GM12801 (cell line): ENCODE measurements around the gene MAB21L4.

Experiments used
- TF ChIP-seq, protein P1 (sequence below): IDR thresholded peaks from one replicate; pipeline ENCODE4 v1.5.1; 2011; ENCODE audit warnings: control low read depth; ENCODE audit not compliant: insufficient read length; ENCODE audit errors: extremely low read depth

The MAB21L4 gene

DNA sequence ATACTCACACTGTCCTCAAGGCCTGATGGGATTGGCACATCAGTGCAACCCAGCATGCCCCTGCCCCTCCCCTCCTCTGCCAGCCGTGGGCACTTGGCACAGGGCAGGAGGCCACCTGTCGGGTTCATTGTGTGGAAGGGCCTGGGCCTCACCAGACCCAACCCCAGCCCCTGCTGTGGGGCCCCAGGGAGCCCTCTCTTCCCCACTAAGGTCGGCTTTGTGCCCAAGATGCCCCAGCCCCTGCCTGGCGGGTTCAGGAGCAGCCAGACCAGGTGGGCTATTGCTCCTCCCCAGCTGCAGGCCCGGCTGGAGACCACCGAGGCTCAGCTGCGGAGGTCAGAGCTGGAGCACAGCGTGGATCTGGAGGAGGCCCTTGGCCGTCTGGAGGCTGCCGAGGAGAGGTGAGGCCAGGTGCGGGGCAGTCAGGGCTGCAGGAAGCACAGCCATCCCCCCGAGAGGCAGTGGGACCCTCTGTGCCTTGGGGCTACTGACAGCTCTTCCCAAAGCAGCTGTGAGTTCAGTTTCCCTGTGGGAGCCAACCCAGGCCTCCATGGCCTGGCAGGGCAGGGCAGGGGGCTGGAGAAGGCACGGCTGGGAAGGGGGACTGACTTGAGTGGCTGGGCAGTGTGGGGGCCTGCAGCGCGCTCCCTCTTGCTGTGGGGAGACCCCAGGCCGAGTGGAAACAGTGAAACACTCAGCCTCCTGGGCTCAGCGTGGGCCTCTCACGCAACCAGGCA, 26.5 kb upstream of the MAB21L4 start:
- TF ChIP-seq, protein P1, sequence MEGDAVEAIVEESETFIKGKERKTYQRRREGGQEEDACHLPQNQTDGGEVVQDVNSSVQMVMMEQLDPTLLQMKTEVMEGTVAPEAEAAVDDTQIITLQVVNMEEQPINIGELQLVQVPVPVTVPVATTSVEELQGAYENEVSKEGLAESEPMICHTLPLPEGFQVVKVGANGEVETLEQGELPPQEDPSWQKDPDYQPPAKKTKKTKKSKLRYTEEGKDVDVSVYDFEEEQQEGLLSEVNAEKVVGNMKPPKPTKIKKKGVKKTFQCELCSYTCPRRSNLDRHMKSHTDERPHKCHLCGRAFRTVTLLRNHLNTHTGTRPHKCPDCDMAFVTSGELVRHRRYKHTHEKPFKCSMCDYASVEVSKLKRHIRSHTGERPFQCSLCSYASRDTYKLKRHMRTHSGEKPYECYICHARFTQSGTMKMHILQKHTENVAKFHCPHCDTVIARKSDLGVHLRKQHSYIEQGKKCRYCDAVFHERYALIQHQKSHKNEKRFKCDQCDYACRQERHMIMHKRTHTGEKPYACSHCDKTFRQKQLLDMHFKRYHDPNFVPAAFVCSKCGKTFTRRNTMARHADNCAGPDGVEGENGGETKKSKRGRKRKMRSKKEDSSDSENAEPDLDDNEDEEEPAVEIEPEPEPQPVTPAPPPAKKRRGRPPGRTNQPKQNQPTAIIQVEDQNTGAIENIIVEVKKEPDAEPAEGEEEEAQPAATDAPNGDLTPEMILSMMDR: no peak

DNA sequence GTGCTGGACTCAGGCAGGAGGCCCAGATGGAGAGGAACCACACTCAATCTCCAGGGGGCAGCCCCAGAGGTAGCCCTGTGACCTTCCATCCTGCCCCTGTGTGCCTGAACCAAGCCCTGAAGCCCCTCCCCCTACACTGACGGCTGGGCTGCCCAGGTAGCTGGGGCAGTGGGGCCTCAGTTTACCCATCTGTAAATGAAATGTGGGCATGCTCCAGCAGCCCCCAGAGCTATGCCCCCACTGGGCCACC, 26.0 kb upstream of the MAB21L4 start:
- TF ChIP-seq, protein P1: no peak

DNA sequence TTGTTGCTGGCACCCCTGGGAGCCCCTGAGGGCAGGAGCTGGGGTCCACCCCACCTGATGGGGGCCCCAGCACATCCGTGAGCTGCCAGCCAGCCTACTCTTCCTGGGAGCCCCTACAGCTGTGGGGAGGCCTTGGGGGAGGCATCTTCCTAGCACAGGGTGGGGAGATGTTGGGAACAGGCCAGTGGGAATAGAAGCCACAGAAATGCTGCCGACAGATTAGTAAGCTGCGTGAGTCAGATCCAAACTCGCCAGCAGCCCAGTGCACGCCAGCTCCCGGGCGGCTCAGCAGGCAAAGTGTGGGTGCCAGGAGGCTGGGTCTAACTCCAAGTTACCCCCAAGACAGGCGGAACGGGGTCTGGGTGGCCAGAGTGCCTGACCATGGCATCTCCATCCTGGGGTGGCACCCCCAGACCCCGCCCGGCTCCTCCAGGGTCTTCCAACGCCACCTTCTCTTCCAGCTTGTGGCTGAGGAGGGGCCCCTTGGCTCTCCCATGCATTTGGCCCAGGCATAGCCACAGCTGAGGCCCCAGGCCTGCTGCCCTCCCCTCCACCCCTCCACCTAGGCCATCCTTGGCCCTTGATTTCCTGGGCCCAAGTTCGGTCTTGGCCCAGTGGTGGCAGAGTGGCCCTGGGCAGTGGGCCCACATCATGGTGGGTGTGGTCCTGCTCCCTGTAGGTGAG, 25.5 kb upstream of the MAB21L4 start:
- TF ChIP-seq, protein P1: no peak

DNA sequence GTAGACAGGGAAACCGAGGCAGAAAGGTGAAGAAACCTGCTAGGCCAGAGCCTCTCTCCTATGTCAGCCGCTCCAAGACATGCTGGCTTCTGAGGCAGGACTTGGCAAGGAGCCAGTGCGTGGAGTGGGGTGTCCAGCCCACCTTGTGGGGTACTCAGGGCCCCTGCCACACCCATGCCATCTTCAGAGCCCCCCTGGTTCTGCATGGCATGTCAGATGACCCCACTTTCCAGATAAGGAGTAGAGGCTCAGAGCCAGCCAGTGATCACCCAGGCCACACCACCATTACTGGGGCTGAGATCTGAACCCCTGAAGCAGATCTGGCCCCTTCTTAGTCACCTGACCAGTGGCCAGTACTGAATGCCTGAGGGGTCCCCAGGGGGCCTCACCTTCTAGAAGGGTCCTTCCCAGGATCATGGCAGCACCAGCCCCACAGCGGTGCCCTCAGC, 24.9 kb upstream of the MAB21L4 start:
- TF ChIP-seq, protein P1: no peak

DNA sequence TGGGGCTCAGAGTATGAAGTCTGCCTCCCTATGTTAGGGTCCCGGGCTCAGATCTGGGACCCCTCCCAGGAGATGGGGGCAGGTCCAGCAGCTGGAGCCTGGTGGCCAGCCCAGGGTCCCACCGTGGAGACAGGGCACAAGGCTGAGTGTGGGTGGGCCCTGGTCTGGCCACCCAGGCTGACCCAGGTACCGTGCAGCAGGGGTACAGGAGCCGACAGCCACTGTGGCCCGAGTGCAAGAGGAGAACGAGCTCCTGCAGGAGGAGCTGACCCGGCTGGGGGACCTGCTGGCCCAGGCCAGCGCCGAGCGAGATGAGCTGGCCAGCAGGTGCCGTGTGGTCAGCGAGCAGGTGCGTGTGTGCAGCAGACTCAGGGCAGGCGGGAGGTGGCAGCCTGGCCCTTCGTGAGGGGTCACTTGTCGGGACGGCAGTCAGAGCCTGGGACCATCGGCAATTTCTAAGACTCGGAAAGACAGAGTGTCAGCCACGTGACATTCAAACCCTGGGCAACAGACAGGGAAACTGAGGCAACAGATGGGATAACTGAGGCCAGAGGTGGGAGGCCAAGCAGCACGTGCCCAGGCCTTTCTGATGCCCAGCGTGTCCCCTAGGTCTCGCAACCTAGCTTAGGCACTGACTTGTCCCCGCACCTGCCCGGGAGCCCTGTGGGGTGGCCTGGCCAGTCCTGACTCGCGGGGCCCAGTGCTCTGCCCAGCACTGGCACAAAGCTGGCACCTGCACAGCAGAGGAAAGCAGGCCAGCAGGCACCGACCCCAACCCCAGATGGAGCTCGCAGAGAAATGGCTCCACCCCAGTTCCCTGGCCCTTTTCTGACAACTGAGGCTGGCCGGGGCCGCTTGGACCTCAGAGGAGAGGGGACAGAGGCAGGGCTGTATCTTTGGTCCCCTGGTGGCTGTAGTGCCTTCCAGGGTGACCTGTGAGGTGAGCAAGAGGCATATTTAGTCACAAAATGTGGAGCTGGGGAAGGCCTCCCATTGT, 24.1 kb upstream of the MAB21L4 start:
- TF ChIP-seq, protein P1: no peak

DNA sequence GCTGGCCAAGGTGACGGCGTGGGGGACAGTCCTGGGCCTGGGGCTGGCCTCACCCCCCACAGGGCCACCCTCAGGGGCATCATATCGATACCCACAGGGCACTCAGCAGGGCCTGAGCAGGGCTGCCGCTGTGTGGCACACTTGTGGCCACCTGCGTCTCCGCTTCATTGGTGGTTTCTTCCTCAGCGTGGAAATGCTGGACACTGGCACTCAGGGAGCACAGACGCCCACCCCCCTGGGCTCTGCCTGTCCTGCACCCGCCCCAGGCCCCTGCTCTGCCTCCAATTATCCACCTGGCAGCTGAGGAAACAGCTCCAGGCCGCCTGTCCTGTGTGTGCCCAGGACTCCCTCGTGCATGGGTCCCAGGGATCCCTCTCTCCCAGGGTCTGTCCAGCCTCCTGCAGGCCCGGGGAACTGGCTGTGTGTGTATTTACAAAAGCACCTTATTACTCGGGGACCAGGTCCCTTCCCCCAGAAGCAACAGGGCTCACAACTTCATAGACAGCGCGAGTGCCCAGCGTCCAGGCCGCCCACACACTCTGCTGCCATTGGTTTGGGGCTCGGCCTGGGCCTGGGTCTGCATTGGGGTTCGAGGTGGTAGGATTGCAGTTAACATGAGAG, 23.3 kb upstream of the MAB21L4 start:
- TF ChIP-seq, protein P1: no peak
